Endothelial cell of umbilical vein (primary cell): ENCODE measurements around the gene ZEB1. TPM values are rescaled to one million over a fixed set of nuclear protein-coding genes. Genes with fewer than 3 reads are reported as not detected.

Source experiments
- BruUV-seq: library from RNA; stranded (reverse); fragments of 400-500 nt; replicated peaks from 2 replicates; lab custom pipeline; 2021; lab: Mats Ljungman, UMichigan
- CTCF ChIA-PET: fragments of 300-600, 350-600 bp; sonication (Branson Sonifier 250); formaldehyde crosslinking; loops from one replicate; lab custom pipeline; 2021; ENCODE audit warnings: antibody characterized with exemption, inconsistent platforms; lab: Charles Lee
- POLR2A ChIA-PET: fragments of 300-600, 350-600 bp; sonication (Branson Sonifier 250); formaldehyde crosslinking; loops from one replicate; lab custom pipeline; 2021; ENCODE audit warnings: antibody characterized with exemption, inconsistent platforms; lab: Charles Lee
- DNase-seq: peaks from one replicate; pipeline ENCODE4 v3.0.0-alpha.2; 2011; ENCODE audit warnings: low read depth, low spot score
- FAIRE-seq: peaks from 2 replicates; lab custom pipeline; 2011; peaks lifted over from hg19 to GRCh38; lab: Jason Lieb, UNC
- H2AFZ ChIP-seq: 2 replicates; pipeline ENCODE4 v1.6.0; 2012; ENCODE audit warnings: low read depth, low read length, control low read depth, inconsistent platforms
- H3K27ac ChIP-seq: 2 replicates; pipeline ENCODE4 v1.5.1; 2011; ENCODE audit warnings: low read depth, mild to moderate bottlenecking, control low read depth, low read length, moderate library complexity; ENCODE audit not compliant: insufficient read depth
- H3K27me3 ChIP-seq, 2 experiments: 2 replicates each; pipeline versions ENCODE4 v1.6.0 to v1.6.1; 2011; ENCODE audit warnings: low read length in 2 of 2, mixed read lengths in 1 of 2; ENCODE audit not compliant: control insufficient read depth in 2 of 2, insufficient read depth in 2 of 2
- H3K36me3 ChIP-seq, 2 experiments: 2 replicates in 1 of 2; 3 replicates in 1 of 2; pipeline ENCODE4 v1.5.1; 2011; ENCODE audit warnings: low read length in 2 of 2, mild to moderate bottlenecking in 1 of 2, moderate library complexity in 1 of 2; ENCODE audit not compliant: control insufficient read depth in 2 of 2, insufficient read depth in 2 of 2; ENCODE audit errors: extremely low read depth in 1 of 2
- H3K4me1 ChIP-seq: 3 replicates; pipeline ENCODE4 v1.5.1; 2011; ENCODE audit warnings: mild to moderate bottlenecking, low read length; ENCODE audit not compliant: control insufficient read depth, insufficient read depth; ENCODE audit errors: extremely low read depth
- H3K4me2 ChIP-seq: 2 replicates; pipeline ENCODE4 v1.6.1; 2011; ENCODE audit warnings: low read length, control low read depth, mixed read lengths; ENCODE audit not compliant: insufficient read depth
- H3K4me3 ChIP-seq, 3 experiments: fragments of 200-600 bp in 1 of 3; sonication (generic), shearing (Covaris generic) in 1 of 3; replicated peaks in 1 of 3; 2 replicates each; pipeline ENCODE4 v1.5.1; 2011 to 2016; ENCODE audit warnings: control low read depth in 3 of 3, low read length in 3 of 3, mild to moderate bottlenecking in 2 of 3, inconsistent platforms in 1 of 3, low read depth in 1 of 3, moderate library complexity in 1 of 3; ENCODE audit not compliant: insufficient read depth in 1 of 3
- H3K79me2 ChIP-seq: 2 replicates; pipeline ENCODE4 v1.6.0; 2012; ENCODE audit warnings: low read length, inconsistent platforms; ENCODE audit not compliant: control insufficient read depth, insufficient read depth
- H3K9ac ChIP-seq: replicated peaks from 2 replicates; pipeline ENCODE3; 2011; ENCODE audit warnings: low read length, control low read depth; ENCODE audit not compliant: insufficient read depth; ENCODE audit errors: extremely low read depth
- H3K9me1 ChIP-seq: replicated peaks from 3 replicates; pipeline ENCODE4 v1.6.0; 2011; ENCODE audit warnings: mild to moderate bottlenecking, low read length; ENCODE audit not compliant: control insufficient read depth, insufficient read depth; ENCODE audit errors: extremely low read depth
- H3K9me3 ChIP-seq: replicated peaks from 2 replicates; pipeline ENCODE4 v1.5.1; 2012; ENCODE audit warnings: low read length, inconsistent platforms; ENCODE audit not compliant: control insufficient read depth, insufficient read depth
- H4K20me1 ChIP-seq: replicated peaks from 2 replicates; pipeline ENCODE3; 2011; ENCODE audit warnings: mild to moderate bottlenecking, low read length; ENCODE audit not compliant: control insufficient read depth, insufficient read depth; ENCODE audit errors: extremely low read depth
- EZH2 ChIP-seq: IDR thresholded peaks from 2 replicates; pipeline ENCODE4 v1.6.1; 2012; ENCODE audit warnings: borderline replicate concordance, low read depth, mild to moderate bottlenecking, moderate library complexity, low read length, inconsistent platforms; ENCODE audit not compliant: severe bottlenecking
- FOS ChIP-seq: IDR thresholded peaks from 2 replicates; pipeline ENCODE4 v1.6.1; 2011; ENCODE audit warnings: mild to moderate bottlenecking, low read length, moderate library complexity, borderline replicate concordance; ENCODE audit not compliant: insufficient read depth
- GATA2 ChIP-seq: IDR thresholded peaks from 2 replicates; pipeline ENCODE4 v1.7.0; 2011; ENCODE audit warnings: low read depth, mild to moderate bottlenecking, moderate library complexity, mixed read lengths, low read length; ENCODE audit not compliant: insufficient read length, insufficient read depth
- JUN ChIP-seq: IDR thresholded peaks from 2 replicates; pipeline ENCODE4 v1.6.1; 2011; ENCODE audit warnings: borderline replicate concordance, low read depth; ENCODE audit not compliant: insufficient read length, insufficient read depth
- MYC ChIP-seq: IDR thresholded peaks from one replicate; pipeline ENCODE4 v1.6.1; 2011; ENCODE audit warnings: mild to moderate bottlenecking, low read depth, low read length
- POLR2A ChIP-seq: IDR thresholded peaks from 2 replicates; pipeline ENCODE4 v1.6.1; 2012; ENCODE audit warnings: low read depth, mild to moderate bottlenecking, control low read depth, low read length
- POLR2AphosphoS5 ChIP-seq: IDR thresholded peaks from 2 replicates; pipeline ENCODE4 v1.6.1; 2012; ENCODE audit warnings: low read depth, mild to moderate bottlenecking, control low read depth, low read length, moderate library complexity; ENCODE audit not compliant: insufficient read depth
- dilution Hi-C: fragments of 300-500 bp; cut with MboI; formaldehyde crosslinking; loops from one replicate; pipeline ENCODE4 v1.15.0; 2019; ENCODE audit warnings: low sequenced_read_pairs; ENCODE audit not compliant: extremely low pct_ligation_motif_present
- intact Hi-C: fragments of 100-400 bp; cut with micrococcal nuclease; formaldehyde crosslinking; loops from one replicate; pipeline ENCODE4 v1.10.0; 2022
- polyA plus RNA-seq, 4 experiments: library from polyadenylated mRNA; depleted of rRNA in 3 of 4; stranded (reverse) in 3 of 4; unstranded in 1 of 4; fragments of >200 nt; gene quantifications; 2 replicates each; pipeline versions ENCODE4 v1.2.1 to v1.2.3, GENCODE V29; 2011 to 2012; ENCODE audit warnings: missing spikeins in 1 of 4
- total RNA-seq: library from RNA; stranded (reverse); gene quantifications from 2 replicates; pipeline ENCODE4 v1.2.3, GENCODE V29; 2021
- TF ChIP-seq, protein P1 (sequence below): IDR thresholded peaks from 2 replicates; pipeline ENCODE4 v1.6.1; 2011; ENCODE audit not compliant: insufficient read depth, insufficient read length
- TF ChIP-seq, protein P2 (sequence below), 2 donors: IDR thresholded peaks; 1 replicate in 1 of 2; 2 replicates in 1 of 2; pipeline ENCODE4 v1.5.1; 2011; ENCODE audit warnings: low read length in 2 of 2, mild to moderate bottlenecking in 2 of 2, moderate library complexity in 2 of 2, control low read depth in 1 of 2, inconsistent platforms in 1 of 2, low read depth in 1 of 2; ENCODE audit not compliant: insufficient read depth in 1 of 2; ENCODE audit errors: extremely low read depth in 1 of 2

The ZEB1 gene
- total and polyA plus RNA-seq, 2 donors (not counting 3 experiments of a cell fraction or from before 2014, with no cell fraction given), result 19.8 to 130 TPM

DNA sequence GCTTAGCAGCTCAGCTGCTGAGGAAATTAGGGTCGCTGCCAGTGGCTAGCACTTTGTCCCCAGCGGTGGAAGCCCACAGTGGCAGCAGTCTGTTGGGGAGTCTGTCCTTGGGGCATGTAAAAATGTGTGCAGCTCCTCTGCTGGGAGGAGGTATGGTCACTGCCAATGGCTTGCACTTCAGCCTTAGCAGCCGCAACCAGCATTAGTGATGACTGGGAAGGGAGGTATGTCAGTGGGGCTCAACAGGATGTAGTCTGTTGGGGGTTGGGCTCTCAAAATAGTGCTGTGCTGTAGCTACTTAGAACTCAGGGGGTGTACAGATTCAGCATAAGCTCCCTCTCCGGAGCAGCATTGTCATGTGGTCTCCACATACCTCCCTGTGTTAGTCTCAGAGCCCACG is 189.9 kb downstream of the ZEB1 start:
- Histone ChIP-seq H3K4me2 (no peak overlapping the region), H2AFZ (no peak overlapping the region), H4K20me1 (no peaks in the 10 kb centered on the region), H3K9ac (no peak overlapping the region), H3K36me3 (peaks cover 16 to 20% of the 10 kb centered on the region in 2 experiments), H3K9me1 (no peaks in the 10 kb centered on the region), H3K4me1 (no peaks in the 10 kb centered on the region), H3K79me2 (peaks cover 39% of the 10 kb centered on the region), H3K9me3 (no peaks in the 10 kb centered on the region), H3K4me3 (no peak overlapping the region), H3K27me3 (no peaks in the 10 kb centered on the region), H3K27ac (no peak overlapping the region)
- DNase-seq (no peak), FAIRE-seq (no peak)
- no peak for TF ChIP-seq MYC
- no peak for TF ChIP-seq EZH2
- no peak for TF ChIP-seq POLR2A
- no peak for TF ChIP-seq GATA2
- no peak for TF ChIP-seq POLR2AphosphoS5
- no peak for TF ChIP-seq FOS
- TF ChIP-seq, protein P1, sequence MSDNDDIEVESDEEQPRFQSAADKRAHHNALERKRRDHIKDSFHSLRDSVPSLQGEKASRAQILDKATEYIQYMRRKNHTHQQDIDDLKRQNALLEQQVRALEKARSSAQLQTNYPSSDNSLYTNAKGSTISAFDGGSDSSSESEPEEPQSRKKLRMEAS, result no peak
- TF ChIP-seq JUN, result no peak
- TF ChIP-seq, protein P2, sequence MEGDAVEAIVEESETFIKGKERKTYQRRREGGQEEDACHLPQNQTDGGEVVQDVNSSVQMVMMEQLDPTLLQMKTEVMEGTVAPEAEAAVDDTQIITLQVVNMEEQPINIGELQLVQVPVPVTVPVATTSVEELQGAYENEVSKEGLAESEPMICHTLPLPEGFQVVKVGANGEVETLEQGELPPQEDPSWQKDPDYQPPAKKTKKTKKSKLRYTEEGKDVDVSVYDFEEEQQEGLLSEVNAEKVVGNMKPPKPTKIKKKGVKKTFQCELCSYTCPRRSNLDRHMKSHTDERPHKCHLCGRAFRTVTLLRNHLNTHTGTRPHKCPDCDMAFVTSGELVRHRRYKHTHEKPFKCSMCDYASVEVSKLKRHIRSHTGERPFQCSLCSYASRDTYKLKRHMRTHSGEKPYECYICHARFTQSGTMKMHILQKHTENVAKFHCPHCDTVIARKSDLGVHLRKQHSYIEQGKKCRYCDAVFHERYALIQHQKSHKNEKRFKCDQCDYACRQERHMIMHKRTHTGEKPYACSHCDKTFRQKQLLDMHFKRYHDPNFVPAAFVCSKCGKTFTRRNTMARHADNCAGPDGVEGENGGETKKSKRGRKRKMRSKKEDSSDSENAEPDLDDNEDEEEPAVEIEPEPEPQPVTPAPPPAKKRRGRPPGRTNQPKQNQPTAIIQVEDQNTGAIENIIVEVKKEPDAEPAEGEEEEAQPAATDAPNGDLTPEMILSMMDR (IDR thresholded peaks at IDR 0.05; ENCODE audit: extremely low read depth in 1 of 2, insufficient read depth in 1 of 2, low read depth in 1 of 2, low read length in 2 of 2), result no peak
- BruUV-seq, result no TSS peak
- ChIA-PET CTCF (interaction anchor here (1.0 kb wide), 1 partner anchor 11 kb away, joined by 6 read pairs; no protein-coding TSS in a partner anchor), POLR2A (no interaction called here)
- dilution Hi-C loops (no loop called here), intact Hi-C loops (no loop called here)
